ENCODE data around the gene SLC35E1.

- TF ChIP-seq, protein P1, sequence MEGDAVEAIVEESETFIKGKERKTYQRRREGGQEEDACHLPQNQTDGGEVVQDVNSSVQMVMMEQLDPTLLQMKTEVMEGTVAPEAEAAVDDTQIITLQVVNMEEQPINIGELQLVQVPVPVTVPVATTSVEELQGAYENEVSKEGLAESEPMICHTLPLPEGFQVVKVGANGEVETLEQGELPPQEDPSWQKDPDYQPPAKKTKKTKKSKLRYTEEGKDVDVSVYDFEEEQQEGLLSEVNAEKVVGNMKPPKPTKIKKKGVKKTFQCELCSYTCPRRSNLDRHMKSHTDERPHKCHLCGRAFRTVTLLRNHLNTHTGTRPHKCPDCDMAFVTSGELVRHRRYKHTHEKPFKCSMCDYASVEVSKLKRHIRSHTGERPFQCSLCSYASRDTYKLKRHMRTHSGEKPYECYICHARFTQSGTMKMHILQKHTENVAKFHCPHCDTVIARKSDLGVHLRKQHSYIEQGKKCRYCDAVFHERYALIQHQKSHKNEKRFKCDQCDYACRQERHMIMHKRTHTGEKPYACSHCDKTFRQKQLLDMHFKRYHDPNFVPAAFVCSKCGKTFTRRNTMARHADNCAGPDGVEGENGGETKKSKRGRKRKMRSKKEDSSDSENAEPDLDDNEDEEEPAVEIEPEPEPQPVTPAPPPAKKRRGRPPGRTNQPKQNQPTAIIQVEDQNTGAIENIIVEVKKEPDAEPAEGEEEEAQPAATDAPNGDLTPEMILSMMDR (IDR thresholded peaks at IDR 0.05; ENCODE audit: low read length) = no peak
- TF ChIP-seq EZH2 (IDR thresholded peaks at IDR 0.05; ENCODE audit: borderline replicate concordance, low read length) = no peak
These were observed 21.9 kb upstream of the SLC35E1 start for GRCh38 chr19:16594131-16594586.

Data from OCI-LY1 (cell line).